SK-N-SH (cell line): ENCODE results near the gene P2RY6. TPM values are rescaled to one million over a fixed set of nuclear protein-coding genes. Genes with fewer than 3 reads are reported as not detected.

Experiments used
- CTCF ChIA-PET: fragments of 300-600, 350-600 bp; formaldehyde crosslinking; extraction: SDS; loops from one replicate; lab custom pipeline; 2021; lab: Yijun Ruan, JAX
- POLR2A ChIA-PET: fragments of 350-600 bp; sonication (Branson Sonifier 250); formaldehyde crosslinking; extraction: SDS; loops from one replicate; lab custom pipeline; 2020; ENCODE audit warnings: antibody characterized with exemption, inconsistent platforms; lab: Yijun Ruan, JAX
- DNase-seq: peaks from one replicate; pipeline ENCODE4 v3.0.0; 2012
- H2AFZ ChIP-seq: fragments of 200-600 bp; sonication (generic); 2 replicates; pipeline ENCODE4 v1.8.1; 2016; ENCODE audit warnings: antibody characterized with exemption, mild to moderate bottlenecking, low read depth
- H3F3A ChIP-seq: fragments of 200-600 bp; sonication (generic); replicated peaks from 2 replicates; pipeline ENCODE3; 2016; ENCODE audit warnings: antibody characterized with exemption, mild to moderate bottlenecking; ENCODE audit not compliant: insufficient read depth
- H3K27ac ChIP-seq, 2 experiments: fragments of 200-500 bp in 1 of 2; fragments of 200-600 bp in 1 of 2; sonication (Bioruptor generic) in 1 of 2; sonication (generic), shearing (Covaris generic) in 1 of 2; 2 replicates each; pipeline versions ENCODE4 v1.5.1 to v1.6.1; 2014 to 2016; ENCODE audit warnings: low read depth in 2 of 2, inconsistent platforms in 1 of 2, low read length in 1 of 2, mild to moderate bottlenecking in 1 of 2, mixed read lengths in 1 of 2
- H3K27me3 ChIP-seq: fragments of 200-600 bp; sonication (generic), shearing (Covaris generic); 2 replicates; pipeline ENCODE4 v1.6.1; 2016; ENCODE audit warnings: mixed run types; ENCODE audit not compliant: insufficient read depth
- H3K36me3 ChIP-seq, 2 experiments: fragments of 200-500 bp in 1 of 2; fragments of 200-600 bp in 1 of 2; sonication (Bioruptor generic) in 1 of 2; sonication (generic) in 1 of 2; replicated peaks in 1 of 2; 2 replicates each; pipeline versions ENCODE3 to v1.5.1; 2014 to 2016; ENCODE audit warnings: low read length in 1 of 2, mild to moderate bottlenecking in 1 of 2; ENCODE audit not compliant: insufficient read depth in 2 of 2, control insufficient read depth in 1 of 2
- H3K4me1 ChIP-seq, 2 experiments: fragments of 200-500 bp in 1 of 2; fragments of 200-600 bp in 1 of 2; sonication (Bioruptor generic) in 1 of 2; sonication (generic), shearing (Covaris generic) in 1 of 2; 2 replicates each; pipeline versions ENCODE4 v1.5.1 to v1.6.1; 2014 to 2016; ENCODE audit warnings: low read depth in 1 of 2, low read length in 1 of 2, mixed run types in 1 of 2; ENCODE audit not compliant: insufficient read depth in 2 of 2, control insufficient read depth in 1 of 2
- H3K4me2 ChIP-seq: fragments of 200-600 bp; sonication (generic), shearing (Covaris generic); 2 replicates; pipeline ENCODE4 v1.6.1; 2017; ENCODE audit warnings: mixed run types
- H3K4me3 ChIP-seq, 2 experiments: fragments of 200-500 bp in 1 of 2; fragments of 200-600 bp in 1 of 2; sonication (Bioruptor generic) in 1 of 2; sonication (generic), shearing (Covaris generic) in 1 of 2; 2 replicates each; pipeline versions ENCODE4 v1.5.1 to v1.8.1; 2014 to 2016; ENCODE audit warnings: low read depth in 2 of 2, inconsistent platforms in 1 of 2, low read length in 1 of 2, mild to moderate bottlenecking in 1 of 2, mixed read lengths in 1 of 2, moderate library complexity in 1 of 2
- H3K79me2 ChIP-seq: fragments of 200-600 bp; sonication (generic); 2 replicates; pipeline ENCODE4 v1.8.1; 2017; ENCODE audit warnings: mild to moderate bottlenecking; ENCODE audit not compliant: insufficient read depth
- H3K9ac ChIP-seq: fragments of 200-600 bp; sonication (generic); 2 replicates; pipeline ENCODE4 v1.6.1; 2017; ENCODE audit warnings: mixed run types
- H3K9me2 ChIP-seq: fragments of 200-600 bp; sonication (generic); 2 replicates; pipeline ENCODE4 v1.6.1; 2017; ENCODE audit warnings: mixed run types
- H3K9me3 ChIP-seq: fragments of 200-600 bp; sonication (generic); 2 replicates; pipeline ENCODE4 v1.6.1; 2017; ENCODE audit warnings: mixed run types, mild to moderate bottlenecking, moderate library complexity
- H4K20me1 ChIP-seq: fragments of 200-600 bp; sonication (generic); 2 replicates; pipeline ENCODE4 v1.6.1; 2017; ENCODE audit warnings: mild to moderate bottlenecking, mixed run types; ENCODE audit not compliant: insufficient read depth
- CHD2 ChIP-seq: fragments of 150-350 bp; IDR thresholded peaks from 2 replicates; pipeline ENCODE4 v1.6.1; 2018; ENCODE audit warnings: low read length; ENCODE audit not compliant: partially characterized antibody
- ELF1 ChIP-seq: IDR thresholded peaks from 2 replicates; pipeline ENCODE4 v1.4.0; 2012
- EZH2phosphoT487 ChIP-seq: fragments of 200-600 bp; sonication (generic); IDR thresholded peaks from 2 replicates; pipeline ENCODE4 v1.6.1; 2017; ENCODE audit warnings: low read depth, mixed run types, mild to moderate bottlenecking, antibody characterized with exemption, moderate library complexity, borderline replicate concordance
- FOSL2 ChIP-seq: IDR thresholded peaks from 2 replicates; pipeline ENCODE4 v1.4.0; 2012; ENCODE audit warnings: low read depth, mild to moderate bottlenecking, moderate library complexity, borderline replicate concordance
- FOXJ3 ChIP-seq: sonication (generic); formaldehyde crosslinking; IDR thresholded peaks from 2 replicates; pipeline ENCODE4 v1.5.1; 2020; ENCODE audit warnings: mild to moderate bottlenecking, missing genetic modification reagents
- GATA2 ChIP-seq: sonication (generic); formaldehyde crosslinking; IDR thresholded peaks from 2 replicates; pipeline ENCODE4 v1.5.0; 2020; ENCODE audit warnings: mild to moderate bottlenecking, missing genetic modification reagents
- NFIC ChIP-seq: IDR thresholded peaks from 2 replicates; pipeline ENCODE4 v1.4.0; 2012; ENCODE audit warnings: borderline replicate concordance
- NRF1 ChIP-seq: IDR thresholded peaks from 2 replicates; pipeline ENCODE4 v1.6.1; 2012; ENCODE audit warnings: low read depth, mild to moderate bottlenecking, low read length
- RAD21 ChIP-seq: IDR thresholded peaks from 2 replicates; pipeline ENCODE4 v1.6.1; 2012; ENCODE audit warnings: mild to moderate bottlenecking, low read length
- SMC3 ChIP-seq: IDR thresholded peaks from 2 replicates; pipeline ENCODE4 v1.6.1; 2012; ENCODE audit warnings: low read depth, low read length, improper control_type of control experiment
- TAF1 ChIP-seq: IDR thresholded peaks from 2 replicates; pipeline ENCODE4 v1.6.1; 2012; ENCODE audit warnings: low read depth, mild to moderate bottlenecking, low read length, moderate library complexity, borderline replicate concordance
- WGBS: methylation state at CpG from one replicate; pipeline ENCODE4 v1.1.6; 2017; ENCODE audit warnings: low lambda C conversion rate; 5-methylcytosine and 5-hydroxymethylcytosine counted together
- polyA plus RNA-seq, 3 experiments: library from polyadenylated mRNA; depleted of rRNA; stranded (reverse); fragments of >200 nt; gene quantifications; 2 replicates each; pipeline ENCODE4 v1.2.3, GENCODE V29; 2012
- TF ChIP-seq, protein P1 (sequence below): IDR thresholded peaks from 2 replicates; pipeline ENCODE4 v1.4.0; 2012; ENCODE audit warnings: low read depth, borderline replicate concordance
- TF ChIP-seq, protein P2 (sequence below): IDR thresholded peaks from 2 replicates; pipeline ENCODE4 v1.6.1; 2012; ENCODE audit warnings: mild to moderate bottlenecking, low read depth, low read length, moderate library complexity
- TF ChIP-seq, protein P3 (sequence below): fragments of 200-600 bp; sonication (generic); IDR thresholded peaks from 2 replicates; pipeline ENCODE4 v1.6.1; 2017; ENCODE audit warnings: antibody characterized with exemption, mild to moderate bottlenecking, moderate library complexity

The P2RY6 gene
- polyA plus RNA-seq, 1 of the 3 experiments (the other 2 are of a cell fraction) = 0.15 TPM

DNA sequence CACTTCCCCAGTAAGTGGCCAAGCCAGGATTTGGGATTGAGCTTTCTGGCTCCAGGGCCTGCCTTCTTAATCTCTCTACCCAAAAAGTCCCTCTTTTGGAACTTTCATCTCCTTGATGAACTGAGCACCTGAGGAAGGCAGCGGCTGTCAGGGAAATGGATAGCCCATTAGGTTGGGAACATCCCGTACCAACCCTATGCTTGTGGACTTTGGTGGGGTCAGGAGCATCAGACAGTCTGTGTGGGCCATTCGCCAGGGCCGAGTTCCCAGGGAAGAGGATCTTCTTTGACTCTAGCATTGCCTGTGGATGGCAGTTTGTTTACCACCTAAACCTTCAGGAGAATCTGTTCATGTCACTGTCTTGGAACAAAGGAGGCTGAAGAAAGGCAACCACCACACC, 66.1 kb downstream of the P2RY6 start:
- POLR2A ChIA-PET = no interaction called here
- H3K4me3 ChIP-seq = no peak overlapping the region
- WGBS = 100% methylated on average over 4 of the region's 4 CpGs

More for the DNA sequence above, 66.1 kb downstream of the P2RY6 start:
- H3K9me3 ChIP-seq = no peaks in the 10 kb centered on the region
- DNase-seq = no peak
- TF ChIP-seq, protein P1, sequence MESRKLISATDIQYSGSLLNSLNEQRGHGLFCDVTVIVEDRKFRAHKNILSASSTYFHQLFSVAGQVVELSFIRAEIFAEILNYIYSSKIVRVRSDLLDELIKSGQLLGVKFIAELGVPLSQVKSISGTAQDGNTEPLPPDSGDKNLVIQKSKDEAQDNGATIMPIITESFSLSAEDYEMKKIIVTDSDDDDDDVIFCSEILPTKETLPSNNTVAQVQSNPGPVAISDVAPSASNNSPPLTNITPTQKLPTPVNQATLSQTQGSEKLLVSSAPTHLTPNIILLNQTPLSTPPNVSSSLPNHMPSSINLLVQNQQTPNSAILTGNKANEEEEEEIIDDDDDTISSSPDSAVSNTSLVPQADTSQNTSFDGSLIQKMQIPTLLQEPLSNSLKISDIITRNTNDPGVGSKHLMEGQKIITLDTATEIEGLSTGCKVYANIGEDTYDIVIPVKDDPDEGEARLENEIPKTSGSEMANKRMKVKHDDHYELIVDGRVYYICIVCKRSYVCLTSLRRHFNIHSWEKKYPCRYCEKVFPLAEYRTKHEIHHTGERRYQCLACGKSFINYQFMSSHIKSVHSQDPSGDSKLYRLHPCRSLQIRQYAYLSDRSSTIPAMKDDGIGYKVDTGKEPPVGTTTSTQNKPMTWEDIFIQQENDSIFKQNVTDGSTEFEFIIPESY = no peak
- TF ChIP-seq NRF1 = no peak
- TF ChIP-seq RAD21 = no peak
- TF ChIP-seq, protein P2, sequence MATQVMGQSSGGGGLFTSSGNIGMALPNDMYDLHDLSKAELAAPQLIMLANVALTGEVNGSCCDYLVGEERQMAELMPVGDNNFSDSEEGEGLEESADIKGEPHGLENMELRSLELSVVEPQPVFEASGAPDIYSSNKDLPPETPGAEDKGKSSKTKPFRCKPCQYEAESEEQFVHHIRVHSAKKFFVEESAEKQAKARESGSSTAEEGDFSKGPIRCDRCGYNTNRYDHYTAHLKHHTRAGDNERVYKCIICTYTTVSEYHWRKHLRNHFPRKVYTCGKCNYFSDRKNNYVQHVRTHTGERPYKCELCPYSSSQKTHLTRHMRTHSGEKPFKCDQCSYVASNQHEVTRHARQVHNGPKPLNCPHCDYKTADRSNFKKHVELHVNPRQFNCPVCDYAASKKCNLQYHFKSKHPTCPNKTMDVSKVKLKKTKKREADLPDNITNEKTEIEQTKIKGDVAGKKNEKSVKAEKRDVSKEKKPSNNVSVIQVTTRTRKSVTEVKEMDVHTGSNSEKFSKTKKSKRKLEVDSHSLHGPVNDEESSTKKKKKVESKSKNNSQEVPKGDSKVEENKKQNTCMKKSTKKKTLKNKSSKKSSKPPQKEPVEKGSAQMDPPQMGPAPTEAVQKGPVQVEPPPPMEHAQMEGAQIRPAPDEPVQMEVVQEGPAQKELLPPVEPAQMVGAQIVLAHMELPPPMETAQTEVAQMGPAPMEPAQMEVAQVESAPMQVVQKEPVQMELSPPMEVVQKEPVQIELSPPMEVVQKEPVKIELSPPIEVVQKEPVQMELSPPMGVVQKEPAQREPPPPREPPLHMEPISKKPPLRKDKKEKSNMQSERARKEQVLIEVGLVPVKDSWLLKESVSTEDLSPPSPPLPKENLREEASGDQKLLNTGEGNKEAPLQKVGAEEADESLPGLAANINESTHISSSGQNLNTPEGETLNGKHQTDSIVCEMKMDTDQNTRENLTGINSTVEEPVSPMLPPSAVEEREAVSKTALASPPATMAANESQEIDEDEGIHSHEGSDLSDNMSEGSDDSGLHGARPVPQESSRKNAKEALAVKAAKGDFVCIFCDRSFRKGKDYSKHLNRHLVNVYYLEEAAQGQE = no peak
- TF ChIP-seq, protein P3, sequence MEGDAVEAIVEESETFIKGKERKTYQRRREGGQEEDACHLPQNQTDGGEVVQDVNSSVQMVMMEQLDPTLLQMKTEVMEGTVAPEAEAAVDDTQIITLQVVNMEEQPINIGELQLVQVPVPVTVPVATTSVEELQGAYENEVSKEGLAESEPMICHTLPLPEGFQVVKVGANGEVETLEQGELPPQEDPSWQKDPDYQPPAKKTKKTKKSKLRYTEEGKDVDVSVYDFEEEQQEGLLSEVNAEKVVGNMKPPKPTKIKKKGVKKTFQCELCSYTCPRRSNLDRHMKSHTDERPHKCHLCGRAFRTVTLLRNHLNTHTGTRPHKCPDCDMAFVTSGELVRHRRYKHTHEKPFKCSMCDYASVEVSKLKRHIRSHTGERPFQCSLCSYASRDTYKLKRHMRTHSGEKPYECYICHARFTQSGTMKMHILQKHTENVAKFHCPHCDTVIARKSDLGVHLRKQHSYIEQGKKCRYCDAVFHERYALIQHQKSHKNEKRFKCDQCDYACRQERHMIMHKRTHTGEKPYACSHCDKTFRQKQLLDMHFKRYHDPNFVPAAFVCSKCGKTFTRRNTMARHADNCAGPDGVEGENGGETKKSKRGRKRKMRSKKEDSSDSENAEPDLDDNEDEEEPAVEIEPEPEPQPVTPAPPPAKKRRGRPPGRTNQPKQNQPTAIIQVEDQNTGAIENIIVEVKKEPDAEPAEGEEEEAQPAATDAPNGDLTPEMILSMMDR = no peak
- no peak for TF ChIP-seq TAF1
- no peak for TF ChIP-seq CHD2
- TF ChIP-seq ELF1 = no peak
- TF ChIP-seq SMC3 = no peak
- no peak for TF ChIP-seq EZH2phosphoT487
- no peak for TF ChIP-seq FOXJ3 (CRISPR knock-in tag)
- TF ChIP-seq FOSL2 = no peak
- TF ChIP-seq NFIC = no peak
- no peak for TF ChIP-seq GATA2
- peaks cover 70% of the 10 kb centered on the region for H4K20me1 ChIP-seq
- H3K9ac ChIP-seq = no peak overlapping the region
- no peaks in the 10 kb centered on the region for H3K9me2 ChIP-seq
- no peak overlapping the region for H3K27ac ChIP-seq
- CTCF ChIA-PET = interaction anchor here (5.4 to 10.6 kb wide), 4 partner anchors 12 to 55 kb away, joined by 29 to 395 read pairs (median 96); partner anchors contain the start of gene ARHGEF17
- H3K27me3 ChIP-seq = no peaks in the 10 kb centered on the region
- peaks cover 94% of the 10 kb centered on the region for H3K79me2 ChIP-seq
- H3K4me2 ChIP-seq = no peak overlapping the region
- peaks cover 23% of the 10 kb centered on the region for H3F3A ChIP-seq
- no peak overlapping the region for H2AFZ ChIP-seq
- H3K36me3 ChIP-seq = peaks cover 2 to 15% of the 10 kb centered on the region in 2 experiments
- H3K4me1 ChIP-seq = peaks cover 20 to 46% of the 10 kb centered on the region in 2 experiments
